IMR-90 (cell line): ENCODE data around the gene RNF141. TPM values are rescaled to one million over a fixed set of nuclear protein-coding genes. Genes with fewer than 3 reads are reported as not detected.

Experiments used
- ATAC-seq: fragments of 200-7000 bp; cut with Tn5 transposase; 2 replicates; pipeline ENCODE4 v1.9.1; 2020; ENCODE audit warnings: low read depth, mild to moderate bottlenecking, moderate library complexity
- BruUV-seq: library from RNA; stranded (reverse); fragments of 400-500 nt; replicated peaks from 2 replicates; lab custom pipeline; 2021; lab: Mats Ljungman, UMichigan
- CTCF ChIA-PET: fragments of 300-600 bp; formaldehyde crosslinking; extraction: SDS; loops from one replicate; lab custom pipeline; 2021; ENCODE audit warnings: antibody characterized with exemption; lab: Yijun Ruan, JAX
- POLR2A ChIA-PET: fragments of 300-600 bp; sonication (Branson Sonifier 250); formaldehyde crosslinking; loops from one replicate; lab custom pipeline; 2022; ENCODE audit warnings: antibody characterized with exemption; ENCODE audit not compliant: unreplicated experiment; lab: Charles Lee
- DNase-seq: peaks from one replicate; pipeline ENCODE4 v3.0.0; 2013
- H2AFZ ChIP-seq: replicated peaks from 2 replicates; pipeline ENCODE3; 2013; ENCODE audit warnings: low read length, mild to moderate bottlenecking; ENCODE audit not compliant: poor library complexity
- H2AK5ac ChIP-seq: 2 replicates; pipeline ENCODE4 v1.6.1; 2013; ENCODE audit warnings: low read depth, low read length, inconsistent platforms
- H2AK9ac ChIP-seq: replicated peaks from 2 replicates; pipeline ENCODE3; 2013; ENCODE audit warnings: mild to moderate bottlenecking, low read depth, low read length, moderate library complexity; ENCODE audit not compliant: poor library complexity
- H2BK120ac ChIP-seq: 2 replicates; pipeline ENCODE4 v1.6.1; 2013; ENCODE audit warnings: low read depth, low read length, inconsistent platforms
- H2BK15ac ChIP-seq: 3 replicates; pipeline ENCODE4 v1.6.1; 2013; ENCODE audit warnings: low read depth, low read length, inconsistent platforms
- H2BK20ac ChIP-seq: 2 replicates; pipeline ENCODE4 v1.6.1; 2013; ENCODE audit warnings: low read depth, mild to moderate bottlenecking, inconsistent platforms, low read length, moderate library complexity
- H2BK5ac ChIP-seq: 2 replicates; pipeline ENCODE4 v1.6.1; 2013; ENCODE audit warnings: mild to moderate bottlenecking, low read depth, low read length, inconsistent platforms; ENCODE audit not compliant: poor library complexity, severe bottlenecking
- H3K14ac ChIP-seq: replicated peaks from 2 replicates; pipeline ENCODE4 v1.6.1; 2013; ENCODE audit warnings: low read depth, low read length, inconsistent platforms
- H3K18ac ChIP-seq: 2 replicates; pipeline ENCODE4 v1.6.1; 2013; ENCODE audit warnings: low read depth, low read length, control low read depth
- H3K23ac ChIP-seq: 2 replicates; pipeline ENCODE4 v1.6.1; 2013; ENCODE audit warnings: low read depth, low read length, inconsistent platforms
- H3K27ac ChIP-seq: 2 replicates; pipeline ENCODE4 v1.5.1; 2013; ENCODE audit warnings: mild to moderate bottlenecking, control low read depth, low read length; ENCODE audit not compliant: insufficient read depth
- H3K27me3 ChIP-seq: 2 replicates; pipeline ENCODE4 v1.6.1; 2013; ENCODE audit warnings: low read length; ENCODE audit not compliant: control insufficient read depth, insufficient read depth
- H3K36me3 ChIP-seq: 2 replicates; pipeline ENCODE4 v1.6.1; 2013; ENCODE audit warnings: low read length, mixed read lengths; ENCODE audit not compliant: control insufficient read depth, insufficient read depth
- H3K4ac ChIP-seq: 2 replicates; pipeline ENCODE4 v1.6.1; 2013; ENCODE audit warnings: low read depth, low read length, inconsistent platforms
- H3K4me1 ChIP-seq: 2 replicates; pipeline ENCODE4 v1.6.1; 2013; ENCODE audit warnings: low read length, mixed read lengths; ENCODE audit not compliant: control insufficient read depth, insufficient read depth
- H3K4me2 ChIP-seq: 2 replicates; pipeline ENCODE4 v1.6.1; 2013; ENCODE audit warnings: low read depth, mild to moderate bottlenecking, control low read depth, low read length, moderate library complexity
- H3K4me3 ChIP-seq: 2 replicates; pipeline ENCODE4 v1.5.1; 2013; ENCODE audit warnings: low read depth, mild to moderate bottlenecking, control low read depth, low read length, moderate library complexity; ENCODE audit not compliant: insufficient read depth
- H3K56ac ChIP-seq: 2 replicates; pipeline ENCODE4 v1.6.1; 2013; ENCODE audit warnings: low read length, inconsistent platforms; ENCODE audit not compliant: insufficient read depth; ENCODE audit errors: extremely low read depth
- H3K79me1 ChIP-seq, 2 experiments: 2 replicates each; pipeline ENCODE4 v1.6.1; 2013; ENCODE audit warnings: low read length in 2 of 2, inconsistent platforms in 1 of 2, low read depth in 1 of 2
- H3K9ac ChIP-seq: 2 replicates; pipeline ENCODE4 v1.6.1; 2013; ENCODE audit warnings: low read depth, low read length, control low read depth
- H3K9me1 ChIP-seq: 2 replicates; pipeline ENCODE4 v1.6.1; 2013; ENCODE audit warnings: low read length, inconsistent platforms; ENCODE audit not compliant: insufficient read depth
- H3K9me3 ChIP-seq: 2 replicates; pipeline ENCODE4 v1.6.1; 2013; ENCODE audit warnings: low read length; ENCODE audit not compliant: control insufficient read depth, insufficient read depth
- H4K20me1 ChIP-seq: 2 replicates; pipeline ENCODE4 v1.6.1; 2013; ENCODE audit warnings: low read length, inconsistent platforms; ENCODE audit not compliant: insufficient read depth
- H4K5ac ChIP-seq: 2 replicates; pipeline ENCODE4 v1.6.1; 2013; ENCODE audit warnings: mild to moderate bottlenecking, low read depth, low read length, control low read depth
- H4K8ac ChIP-seq, 2 experiments: 2 replicates each; pipeline ENCODE4 v1.6.1; 2013; ENCODE audit warnings: low read depth in 2 of 2, low read length in 2 of 2, control low read depth in 1 of 2, inconsistent platforms in 1 of 2
- H4K91ac ChIP-seq: 2 replicates; pipeline ENCODE4 v1.6.1; 2013; ENCODE audit warnings: low read depth, low read length, inconsistent platforms; ENCODE audit not compliant: insufficient read depth
- CEBPB ChIP-seq: IDR thresholded peaks from 2 replicates; pipeline ENCODE4 v1.6.1; 2012; ENCODE audit warnings: low read depth, low read length, improper control_type of control experiment
- FOS ChIP-seq: fragments of 150-350 bp; IDR thresholded peaks from 2 replicates; pipeline ENCODE4 v1.6.1; 2016; ENCODE audit warnings: low read depth, low read length
- RAD21 ChIP-seq: IDR thresholded peaks from 2 replicates; pipeline ENCODE4 v1.6.1; 2012; ENCODE audit warnings: low read length, improper control_type of control experiment
- RCOR1 ChIP-seq: IDR thresholded peaks from 2 replicates; pipeline ENCODE4 v1.6.1; 2012; ENCODE audit warnings: mild to moderate bottlenecking, low read length, improper control_type of control experiment; ENCODE audit not compliant: insufficient replicate concordance
- RFX5 ChIP-seq: IDR thresholded peaks from 2 replicates; pipeline ENCODE4 v1.8.0; 2012; ENCODE audit warnings: low read depth, mild to moderate bottlenecking, low read length, moderate library complexity
- USF2 ChIP-seq: fragments of 150-350 bp; IDR thresholded peaks from 2 replicates; pipeline ENCODE4 v1.6.1; 2017; ENCODE audit warnings: mild to moderate bottlenecking, antibody characterized with exemption, low read length, low read depth
- WGBS, 2 experiments: methylation state at CpG; one replicate each; pipeline versions ENCODE4 v1.1.5 to v1.1.7; 2013; ENCODE audit warnings: missing lambda C conversion rate in 2 of 2; ENCODE audit not compliant: insufficient read length in 1 of 2; ENCODE audit errors: extremely low coverage in 2 of 2; 5-methylcytosine and 5-hydroxymethylcytosine counted together
- dilution Hi-C: fragments of 300-500 bp; cut with HindIII; formaldehyde crosslinking; loops from one replicate; pipeline ENCODE4 v1.14.3; 2018; ENCODE audit warnings: low sequenced_read_pairs; ENCODE audit not compliant: unreplicated experiment
- in situ Hi-C: fragments of 300-500 bp; cut with MboI; formaldehyde crosslinking; loops from 3 replicates; pipeline ENCODE4 v1.14.3; 2019; ENCODE audit warnings: low sequenced_read_pairs, inconsistent platforms, mixed read lengths
- intact Hi-C: fragments of 100-400 bp; cut with micrococcal nuclease; formaldehyde crosslinking; loops from 2 replicates; pipeline ENCODE4 v1.10.0; 2022
- polyA plus RNA-seq, 3 experiments: library from polyadenylated mRNA; depleted of rRNA; stranded (reverse); fragments of >200 nt; gene quantifications; 2 replicates each; pipeline ENCODE4 v1.2.3, GENCODE V29; 2012; ENCODE audit warnings: low replicate concordance in 1 of 3
- total RNA-seq: library from RNA; depleted of rRNA; stranded (reverse); fragments of >200 nt; gene quantifications from 2 replicates; pipeline ENCODE4 v1.2.3, GENCODE V29; 2012

The RNF141 gene
- total and polyA plus RNA-seq, 2 of the 4 experiments (the other 2 are of a cell fraction) = 13.8 to 18.6 TPM

DNA sequence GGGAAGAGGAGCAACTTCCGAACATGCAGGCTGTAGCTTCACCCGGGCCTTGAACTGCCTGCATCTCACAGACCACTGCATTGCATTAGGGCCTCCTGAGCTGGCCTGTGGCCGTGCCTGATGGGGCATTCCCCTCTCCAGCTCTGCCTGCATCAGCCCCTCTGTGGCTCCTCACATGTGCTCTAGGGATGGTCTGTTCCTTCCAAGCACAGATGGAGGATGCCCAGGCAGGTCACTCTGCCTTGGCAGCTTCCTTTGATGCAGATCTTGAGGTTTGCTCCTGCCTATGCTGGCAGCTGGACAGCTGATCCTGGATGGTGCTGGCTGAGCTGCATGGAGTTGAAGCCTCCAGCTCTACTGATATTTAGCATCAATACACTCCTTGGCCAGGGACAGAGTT is 57.4 kb downstream of the RNF141 start:
- dilution Hi-C loops (no loop called here), intact Hi-C loops (no loop called here), in situ Hi-C loops (no loop called here)
- H3K4me3 ChIP-seq = no peak overlapping the region
- peaks cover 9% of the 10 kb centered on the region; the same call in 1 of the 2 replicates for H4K20me1 ChIP-seq
- H4K5ac ChIP-seq = no peak overlapping the region
- H2BK120ac ChIP-seq = no peak overlapping the region
- no peaks in the 10 kb centered on the region for H3K9me3 ChIP-seq
- no peak overlapping the region for H4K8ac ChIP-seq
- no peak for DNase-seq
- H2BK15ac ChIP-seq = no peak overlapping the region
- H4K91ac ChIP-seq = no peak overlapping the region
- H3K23ac ChIP-seq = no peak overlapping the region; the same call in 1 of the 2 replicates
- H3K79me1 ChIP-seq = peaks cover 7 to 45% of the 10 kb centered on the region in 2 experiments; a peak in 3 of 4 replicates
- H3K4me2 ChIP-seq = no peak overlapping the region
- peaks cover 11% of the 10 kb centered on the region for H3K4me1 ChIP-seq
- H2AK9ac ChIP-seq = no peak overlapping the region
- no peak overlapping the region for H3K14ac ChIP-seq
- ChIA-PET POLR2A (no interaction called here), CTCF (no interaction called here)
- ATAC-seq = no peak
- H3K56ac ChIP-seq = no peak overlapping the region
- H3K4ac ChIP-seq = no peak overlapping the region
- peak overlapping the region; percentile 5; the same call in 1 of the 2 replicates for H2AK5ac ChIP-seq
- peaks cover 39% of the 10 kb centered on the region for H3K36me3 ChIP-seq
- no peak overlapping the region for H3K18ac ChIP-seq
- TF ChIP-seq CEBPB (no peak), RAD21 (no peak), RCOR1 (no peak), FOS (no peak), USF2 (no peak), RFX5 (no peak)
- no peak overlapping the region for H2BK20ac ChIP-seq
- H3K27me3 ChIP-seq = no peaks in the 10 kb centered on the region
- H2BK5ac ChIP-seq = no peak overlapping the region
- peaks cover 13% of the 10 kb centered on the region for H3K9me1 ChIP-seq
- BruUV-seq = no TSS peak
- H2AFZ ChIP-seq = no peak overlapping the region
- H3K9ac ChIP-seq = no peak overlapping the region
- H3K27ac ChIP-seq = no peak overlapping the region
- WGBS, 2 experiments = 0% methylated on average over 1 of the region's 3 CpGs; no CpG with 5 or more reads in 1 of the 2 experiments
